Posterior cingulate gyrus (tissue), 11 donors: ENCODE results near the gene SLC25A23.
A peak's percentile ranks its signal among the peaks of the same experiment; 100 is the strongest.
"Not testable (repeated sequence)": the region's sequence is repeated elsewhere in the genome, so short reads cannot be mapped to it uniquely, and the experiment has no call there.

ENCODE experiments used
- DNase-seq, 10 donors: peaks; one replicate each; pipeline versions ENCODE4 v3.0.0 to v3.0.0-alpha.2; 2020 to 2021; ENCODE audit warnings: mixed read lengths in 3 of 10
- intact Hi-C: fragments of 100-400 bp; cut with DNase I; formaldehyde crosslinking; loops from one replicate; pipeline ENCODE4 v1.15.1; 2023

The SLC25A23 gene

GRCh38 chr19:6459262-6460098 is at the start of gene SLC25A23:
SLC25A23 (minus strand) TSS chr19:6459792; CDS start chr19:6459628, 164 bp downstream.
- intact Hi-C loops = no loop called here
- peak; percentile 55 to 96 (median 72) for DNase-seq

- intact Hi-C loops = loop anchor here (10.0 kb wide), 1 partner anchor 143 kb away; the partner anchor contains the start of gene CLPP
- not testable (repeated sequence) for DNase-seq
These were observed 48.6 kb upstream of the SLC25A23 start for GRCh38 chr19:6508028-6508771.

GRCh38 chr19:6503407-6504201 is 44.0 kb upstream of the SLC25A23 start:
- intact Hi-C loops = loop anchor here (10.0 kb wide), 1 partner anchor 139 kb away; the partner anchor contains the start of gene CLPP
- DNase-seq = no peak

GRCh38 chr19:6501740-6502648 is 42.4 kb upstream of the SLC25A23 start, which contains the start of gene TUBB4A:
TUBB4A (minus strand) TSS chr19:6502309; CDS start chr19:6502212, 97 bp downstream.
- peak; percentile 84 to 99 (median 90) for DNase-seq
- intact Hi-C loops = loop anchor here (10.0 kb wide), 1 partner anchor 137 kb away; the partner anchor contains the start of gene CLPP

- no peak for DNase-seq
- intact Hi-C loops = loop anchor here (10.0 kb wide), 1 partner anchor 136 kb away; the partner anchor contains the start of gene CLPP
These were observed 41.5 kb upstream of the SLC25A23 start for GRCh38 chr19:6500837-6501739.

- intact Hi-C loops = loop anchor here (10.0 kb wide), 1 partner anchor 84 kb away; no protein-coding TSS in a partner anchor
- peak in 1 of 10 donors; percentile 20 for DNase-seq
These were observed 39.6 kb upstream of the SLC25A23 start for GRCh38 chr19:6499052-6499790.

- no peak for DNase-seq
- intact Hi-C loops = loop anchor here (10.0 kb wide), 1 partner anchor 84 kb away; no protein-coding TSS in a partner anchor
These were observed 38.9 kb upstream of the SLC25A23 start for GRCh38 chr19:6498294-6499036.

- no peak for DNase-seq
- intact Hi-C loops = loop anchor here (10.0 kb wide), 1 partner anchor 81 kb away; no protein-coding TSS in a partner anchor
These were observed 36.4 kb upstream of the SLC25A23 start for GRCh38 chr19:6495947-6496346.

- DNase-seq = no peak
- intact Hi-C loops = loop anchor here (10.0 kb wide), 1 partner anchor 80 kb away; no protein-coding TSS in a partner anchor
These were observed 34.9 kb upstream of the SLC25A23 start for GRCh38 chr19:6494438-6495036.

- peak in 5 of 10 donors; percentile 42 to 91 (median 44) for DNase-seq
- intact Hi-C loops = loop anchor here (10.0 kb wide), 1 partner anchor 77 kb away; no protein-coding TSS in a partner anchor
These were observed 32.4 kb upstream of the SLC25A23 start for GRCh38 chr19:6491802-6492592.

GRCh38 chr19:6490134-6490533 is 30.5 kb upstream of the SLC25A23 start:
- no peak for DNase-seq
- intact Hi-C loops = loop anchor here (10.0 kb wide), 1 partner anchor 75 kb away; no protein-coding TSS in a partner anchor

- DNase-seq = peak in 1 of 10 donors; percentile 67
- intact Hi-C loops = loop anchor here (10.0 kb wide), 1 partner anchor 75 kb away; no protein-coding TSS in a partner anchor
These were observed 29.9 kb upstream of the SLC25A23 start for GRCh38 chr19:6489278-6490061.

- no peak for DNase-seq
- intact Hi-C loops = no loop called here
These were observed 25.2 kb upstream of the SLC25A23 start for GRCh38 chr19:6484831-6485230.

- DNase-seq = no peak
- intact Hi-C loops = no loop called here
These were observed 24.6 kb upstream of the SLC25A23 start for GRCh38 chr19:6484230-6484629.
